HG03095 (cell line): ENCODE results near the gene ACSF2.

Experiments
- ATAC-seq: cut with Tn5 transposase; IDR thresholded peaks from one replicate; pipeline ENCODE4 v1.9.1; 2021; ENCODE audit warnings: moderate library complexity; ENCODE audit not compliant: unreplicated experiment

ACSF2 gene

GRCh38 chr17:50437409-50437808 lies 11.4 kb downstream of the ACSF2 start:
- ATAC-seq = no peak

GRCh38 chr17:50439008-50439407 lies 13.0 kb downstream of the ACSF2 start:
- ATAC-seq = no peak

- ATAC-seq = no peak
Measured at GRCh38 chr17:50440172-50440837, 14.3 kb downstream of the ACSF2 start.

GRCh38 chr17:50440838-50441829 lies 15.1 kb downstream of the ACSF2 start:
- ATAC-seq = no peak

GRCh38 chr17:50443505-50443974 lies 17.5 kb downstream of the ACSF2 start:
- no peak for ATAC-seq

GRCh38 chr17:50444841-50445715 lies 19.1 kb downstream of the ACSF2 start:
- no peak for ATAC-seq

- no peak for ATAC-seq
Measured at GRCh38 chr17:50445730-50446325, 19.8 kb downstream of the ACSF2 start.

GRCh38 chr17:50447870-50448595 lies 22.0 kb downstream of the ACSF2 start:
- no peak for ATAC-seq

- ATAC-seq = no peak
Measured at GRCh38 chr17:50448643-50449042, 22.6 kb downstream of the ACSF2 start.

GRCh38 chr17:50451943-50452629 lies 26.1 kb downstream of the ACSF2 start:
- ATAC-seq = no peak

- ATAC-seq = no peak
Measured at GRCh38 chr17:50452630-50453300, 26.7 kb downstream of the ACSF2 start.

GRCh38 chr17:50453901-50454300 lies 27.9 kb downstream of the ACSF2 start:
- no peak for ATAC-seq

GRCh38 chr17:50457621-50458020 lies 31.6 kb downstream of the ACSF2 start:
- ATAC-seq = no peak

GRCh38 chr17:50458270-50458669 lies 32.3 kb downstream of the ACSF2 start:
- no peak for ATAC-seq

- ATAC-seq = no peak
Measured at GRCh38 chr17:50458701-50459676, 33.0 kb downstream of the ACSF2 start.

GRCh38 chr17:50459756-50460155 lies 33.7 kb downstream of the ACSF2 start:
- ATAC-seq = no peak

GRCh38 chr17:50460831-50461526 lies 35.0 kb downstream of the ACSF2 start:
- no peak for ATAC-seq
